GM04503 (cell line): ENCODE measurements around the gene DENND4C.

Experiments used
- DNase-seq: peaks from one replicate; pipeline ENCODE4 v3.0.0-alpha.2; 2012; ENCODE audit warnings: low read depth

The DENND4C gene

DNA sequence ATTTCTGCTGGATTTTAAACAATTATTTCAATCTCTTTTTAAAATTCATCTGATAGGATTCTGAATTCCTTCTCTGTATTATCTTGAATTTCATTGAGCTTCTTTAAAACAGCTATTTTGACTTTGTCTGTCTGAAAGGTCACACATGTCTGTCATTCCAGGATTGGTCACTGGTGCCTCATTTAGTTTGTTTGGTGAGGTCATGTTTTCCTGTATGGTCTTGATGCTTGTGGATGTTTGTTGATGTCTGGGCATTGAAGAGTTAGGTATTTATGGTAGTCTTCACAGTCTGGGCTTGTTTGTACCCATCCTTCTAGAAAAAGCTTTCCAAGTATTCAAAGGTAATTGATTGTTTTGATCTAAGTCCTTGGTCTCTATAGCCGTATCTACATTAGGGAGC, 39.1 kb downstream of the DENND4C start:
- DNase-seq, result no peak

DNA sequence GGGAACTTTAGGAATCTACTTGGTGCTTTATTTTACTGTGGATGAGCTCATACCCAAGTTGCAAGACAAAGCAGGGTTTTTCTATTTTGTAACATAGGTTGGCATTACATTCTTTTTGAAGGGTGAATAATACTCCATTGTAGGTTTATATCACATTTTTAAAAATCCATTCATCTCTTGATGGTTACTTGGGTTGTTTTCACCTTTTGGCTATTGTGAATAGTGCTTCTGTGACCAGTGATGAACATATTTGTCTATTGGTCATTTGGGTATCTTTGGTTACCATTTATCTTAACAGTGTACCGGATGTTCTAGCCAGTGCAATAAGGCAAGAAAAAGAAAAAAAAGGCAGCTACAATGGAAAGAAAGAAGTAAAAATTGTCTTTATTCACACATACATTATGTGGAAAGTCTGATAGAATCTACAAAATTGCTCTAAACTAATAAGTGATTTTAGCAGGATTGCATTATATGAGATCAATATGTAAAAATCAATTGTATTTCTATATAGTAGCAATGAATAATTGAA, 40.0 kb downstream of the DENND4C start:
- no peak for DNase-seq

DNA sequence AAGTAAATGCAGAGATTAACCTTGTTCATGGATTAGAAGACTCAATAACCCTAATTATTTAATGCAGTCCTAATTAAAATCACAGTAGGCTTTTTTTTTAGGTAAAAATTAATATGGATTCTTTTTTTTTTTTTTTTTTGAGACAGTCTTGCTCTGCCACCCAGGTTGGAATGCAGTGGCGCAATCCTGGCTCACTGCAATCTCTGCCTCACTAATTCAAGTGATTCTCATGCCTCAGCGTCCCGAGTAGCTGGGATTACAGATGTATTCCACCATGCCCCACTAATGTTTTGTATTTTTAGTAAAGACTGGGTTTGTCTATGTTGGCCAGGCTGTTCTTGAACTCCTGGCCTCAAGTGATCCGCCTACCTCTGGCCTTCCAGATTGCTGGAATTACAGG, 40.6 kb downstream of the DENND4C start:
- no peak for DNase-seq

DNA sequence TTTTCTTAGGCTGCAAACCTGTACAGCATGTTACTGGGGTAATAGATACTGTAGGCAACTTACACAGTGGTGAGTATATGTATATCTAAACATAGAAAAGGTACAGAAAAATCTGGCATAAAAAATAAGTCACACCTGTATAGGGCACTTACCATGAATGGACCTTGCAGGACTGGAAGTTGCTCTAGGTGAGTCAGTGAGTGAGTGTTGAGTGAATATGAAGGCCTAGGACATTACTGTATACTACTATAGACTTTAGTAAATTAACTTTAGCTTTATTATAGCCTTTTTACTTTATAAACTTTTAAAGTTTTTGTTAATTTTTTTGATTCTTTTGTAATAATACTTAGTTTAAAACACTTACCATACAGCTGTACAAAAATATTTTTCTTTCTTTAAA, 51.3 kb downstream of the DENND4C start:
- no peak for DNase-seq

DNA sequence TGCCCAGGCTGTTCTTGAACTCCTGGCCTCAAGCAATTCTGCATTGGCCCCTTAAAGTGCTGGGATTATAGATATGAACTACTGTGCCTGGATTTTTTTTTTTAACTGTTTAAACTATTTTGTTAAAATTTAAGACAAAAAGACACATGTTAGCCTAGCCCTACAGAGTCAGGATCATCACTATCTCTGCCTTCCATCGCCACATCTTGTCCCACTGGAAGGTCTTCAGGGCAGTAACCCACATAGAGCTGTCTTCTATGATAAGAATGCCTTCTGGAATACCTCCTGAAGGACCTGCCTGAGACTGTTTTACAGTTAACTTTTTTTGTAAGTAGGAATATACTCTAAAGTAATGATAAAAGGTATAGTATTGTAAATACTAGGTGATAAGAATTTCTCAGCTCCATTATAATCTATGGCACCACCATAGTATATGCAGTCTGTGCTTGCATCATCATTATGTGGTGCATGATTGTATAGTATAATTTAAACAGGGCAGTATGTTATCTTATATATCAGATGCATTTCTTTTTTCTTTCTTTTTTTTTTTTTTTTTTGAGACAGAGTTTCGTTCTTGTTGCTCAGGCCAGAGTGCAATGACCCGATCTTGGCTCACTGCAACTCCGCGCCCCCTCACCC, 52.7 kb downstream of the DENND4C start:
- no peak for DNase-seq

DNA sequence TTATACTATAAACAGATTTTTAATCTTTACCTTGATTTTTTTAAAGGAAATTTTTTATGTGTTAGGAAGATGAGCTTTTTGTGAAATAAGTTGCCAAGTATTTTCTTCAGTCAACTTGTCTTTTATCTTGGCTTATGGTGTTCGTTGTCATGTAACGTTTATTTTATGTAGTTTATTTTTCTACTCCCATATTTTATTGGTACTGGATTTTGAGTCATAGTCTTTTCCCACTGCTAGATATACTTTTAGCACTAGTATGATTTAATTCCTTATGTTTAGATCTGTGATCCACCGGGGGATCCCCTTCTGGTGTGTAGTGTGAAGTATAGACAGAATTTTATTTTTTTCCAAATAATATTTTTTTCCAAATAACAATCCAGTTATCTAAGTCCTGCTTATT, 54.2 kb downstream of the DENND4C start:
- no peak for DNase-seq

DNA sequence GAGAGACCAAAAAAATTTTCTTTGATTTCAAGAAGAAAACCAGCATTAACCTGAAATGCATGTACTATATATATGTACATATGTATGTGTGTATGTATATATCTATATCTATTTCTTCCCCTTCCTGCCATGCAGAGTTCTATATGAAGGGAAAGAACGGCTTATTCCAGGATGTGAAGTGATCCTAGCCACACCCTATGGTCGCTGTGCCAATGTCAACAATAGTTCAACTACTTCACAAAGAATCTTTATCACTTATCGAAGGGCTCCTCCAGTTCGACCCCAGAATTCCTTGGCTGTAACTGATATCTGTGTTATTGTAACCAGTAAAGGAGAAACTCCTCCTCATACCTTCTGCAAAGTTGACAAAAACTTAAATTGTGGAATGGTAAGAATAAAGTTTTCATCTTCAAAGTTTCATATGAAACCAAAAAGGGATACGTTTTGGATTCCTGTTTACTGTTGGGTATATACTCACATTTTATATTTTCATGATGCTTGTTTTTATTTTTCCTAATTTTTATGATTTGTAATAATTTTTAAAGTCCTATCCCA, 56.2 kb downstream of the DENND4C start:
- DNase-seq, result no peak

DNA sequence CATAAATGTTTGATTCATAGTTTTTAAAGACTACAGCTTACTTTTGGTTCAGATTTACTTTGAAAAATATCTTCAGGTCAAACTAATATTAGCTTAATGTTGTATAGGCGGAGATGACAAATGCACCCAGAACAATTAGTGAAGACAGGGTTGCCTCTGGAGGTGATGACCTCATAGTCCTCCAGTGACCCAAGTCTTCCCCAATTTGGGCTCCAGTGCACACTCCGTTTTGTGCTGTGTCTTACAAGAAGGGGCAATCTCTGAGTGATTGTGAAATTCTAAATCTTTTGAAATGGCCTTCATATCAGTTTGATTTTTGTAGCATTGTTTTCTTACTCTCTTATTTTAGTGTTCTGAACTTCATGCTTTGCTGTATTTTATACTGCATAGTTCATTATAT, 57.6 kb downstream of the DENND4C start:
- no peak for DNase-seq

DNA sequence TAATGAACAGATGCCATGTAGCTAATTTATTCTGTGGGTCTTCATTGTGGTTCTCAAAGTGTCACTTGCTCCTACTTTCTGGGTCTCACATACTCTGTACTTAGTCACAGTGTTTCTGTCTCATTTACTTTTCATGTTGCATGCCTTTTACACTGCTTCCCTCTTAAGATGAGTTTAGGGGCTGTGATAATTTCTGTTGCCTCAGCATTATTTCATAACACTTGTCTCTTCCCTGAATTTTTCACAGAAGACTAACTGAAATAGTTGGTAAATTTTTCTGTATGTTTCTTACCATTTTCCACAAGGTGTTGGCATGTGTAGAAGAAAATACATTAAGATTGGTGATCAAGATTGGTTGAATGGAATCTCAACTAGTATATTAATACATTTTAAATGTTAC, 59.6 kb downstream of the DENND4C start:
- DNase-seq, result no peak

DNA sequence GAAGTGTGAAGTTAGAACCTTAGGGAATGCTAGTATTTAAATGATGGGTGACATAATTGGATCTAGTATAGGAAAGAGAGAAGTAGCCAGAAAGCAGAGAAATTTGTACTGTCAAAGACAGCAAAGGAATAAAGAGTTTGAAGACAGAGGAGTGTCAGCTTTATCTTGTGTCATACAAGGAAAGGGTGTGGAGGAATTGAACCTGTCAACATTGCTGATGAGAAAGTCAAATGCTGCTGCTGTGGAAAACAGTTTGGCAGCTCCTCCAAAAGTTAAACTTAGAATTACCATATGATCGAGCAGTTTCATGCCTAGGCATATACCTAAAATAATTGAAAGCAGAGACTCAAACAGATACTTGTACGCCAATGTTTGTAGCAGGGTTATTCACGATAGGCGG, 63.7 kb downstream of the DENND4C start:
- DNase-seq, result no peak

DNA sequence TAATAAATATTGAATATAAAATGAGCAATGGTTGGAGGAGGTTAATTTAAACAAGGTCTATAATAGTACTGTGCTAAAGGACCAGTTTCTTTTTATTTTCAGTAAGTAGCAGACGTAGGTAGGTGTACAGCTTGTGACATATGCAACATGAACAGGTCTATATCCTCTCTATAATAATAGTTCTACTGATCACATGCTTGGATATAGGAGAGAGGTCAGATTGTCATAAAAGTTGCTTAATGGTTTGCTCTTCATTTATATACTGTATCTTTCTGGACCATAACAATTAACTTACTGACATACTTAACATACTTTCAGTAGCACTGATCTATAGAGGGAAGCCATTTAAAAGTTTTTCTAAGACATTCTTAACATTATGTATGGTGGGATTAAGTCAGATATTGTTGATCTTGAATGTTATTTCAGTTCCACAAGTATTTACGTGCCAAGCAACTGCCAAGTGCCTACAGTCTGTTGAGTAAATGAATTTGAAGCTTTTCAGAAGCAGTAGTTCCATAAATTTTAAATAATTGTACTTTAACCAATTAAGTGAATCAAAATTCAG, 68.0 kb downstream of the DENND4C start:
- no peak for DNase-seq

DNA sequence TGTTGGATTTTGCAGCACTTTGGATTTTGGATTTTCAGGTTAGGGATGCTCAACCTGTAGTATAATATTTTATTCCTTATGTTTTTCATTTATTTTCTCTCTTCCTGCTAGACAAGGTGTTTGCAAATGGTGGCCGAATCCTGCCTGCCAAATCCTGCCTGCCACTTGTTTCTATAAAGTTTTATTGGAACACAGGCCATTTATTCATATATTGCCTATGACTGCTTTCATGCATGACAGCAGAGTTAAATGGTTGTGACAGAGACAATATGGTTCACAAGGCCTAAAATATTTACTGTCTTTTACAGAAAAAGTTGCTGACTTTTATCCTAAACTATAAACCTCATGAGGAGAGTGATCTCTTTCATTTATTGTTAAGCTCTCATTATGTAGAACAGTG, 72.7 kb downstream of the DENND4C start:
- no peak for DNase-seq

DNA sequence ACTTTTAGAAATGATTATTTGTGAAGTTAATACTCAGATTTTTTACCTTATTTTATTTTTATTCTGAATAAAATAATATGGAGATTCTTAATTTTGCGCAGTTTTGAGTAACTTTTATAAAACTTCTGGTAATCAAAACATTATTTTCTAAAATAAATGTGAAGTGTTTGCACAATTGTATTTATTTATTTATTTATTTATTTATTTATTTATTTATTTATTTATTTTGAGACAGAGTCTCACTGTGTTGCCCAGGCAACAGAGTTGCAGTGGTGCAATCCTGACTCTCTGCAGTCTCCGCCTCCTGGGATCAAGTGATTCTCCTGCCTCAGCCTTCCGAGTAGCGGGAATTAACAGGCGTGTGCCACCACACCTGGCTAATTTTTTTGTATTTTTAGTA, 76.1 kb downstream of the DENND4C start:
- no peak for DNase-seq

DNA sequence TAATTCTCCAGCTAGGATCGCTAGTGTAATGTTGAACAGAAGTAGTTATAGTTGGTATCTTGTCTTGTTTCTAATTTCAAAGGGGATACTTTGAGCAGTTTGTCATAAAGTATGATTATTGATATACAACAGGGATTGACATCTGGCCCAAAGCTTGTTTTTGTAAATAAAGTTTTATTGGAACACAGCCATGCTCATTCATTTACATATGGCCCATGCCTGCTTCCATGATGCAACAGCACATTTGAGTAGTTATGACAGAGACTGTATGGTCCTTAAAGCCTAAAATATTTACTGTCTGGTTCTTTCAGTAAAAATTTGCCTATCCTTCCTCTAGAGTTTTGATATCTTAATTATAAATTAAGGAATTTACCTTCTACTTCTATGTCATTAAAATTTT, 79.8 kb downstream of the DENND4C start:
- DNase-seq, result no peak

DNA sequence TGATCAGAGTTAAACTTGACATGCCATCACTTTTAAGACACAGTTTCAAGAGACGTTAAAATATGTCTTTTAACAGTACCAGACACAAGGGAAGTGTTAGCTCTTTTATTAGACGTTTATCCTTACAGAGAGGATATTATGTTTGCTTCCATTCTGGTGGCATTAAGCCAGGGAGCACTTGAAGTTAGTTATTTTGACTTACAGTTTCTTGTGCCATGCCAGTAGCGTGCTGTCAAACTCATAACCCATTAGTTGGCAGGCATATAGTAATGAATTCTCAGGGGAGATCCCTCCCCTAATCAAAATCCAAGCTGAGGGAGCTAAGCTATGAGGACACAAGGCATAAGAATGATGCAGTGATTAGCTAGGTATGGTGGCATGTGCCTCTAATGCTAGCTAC, 83.1 kb downstream of the DENND4C start:
- no peak for DNase-seq

DNA sequence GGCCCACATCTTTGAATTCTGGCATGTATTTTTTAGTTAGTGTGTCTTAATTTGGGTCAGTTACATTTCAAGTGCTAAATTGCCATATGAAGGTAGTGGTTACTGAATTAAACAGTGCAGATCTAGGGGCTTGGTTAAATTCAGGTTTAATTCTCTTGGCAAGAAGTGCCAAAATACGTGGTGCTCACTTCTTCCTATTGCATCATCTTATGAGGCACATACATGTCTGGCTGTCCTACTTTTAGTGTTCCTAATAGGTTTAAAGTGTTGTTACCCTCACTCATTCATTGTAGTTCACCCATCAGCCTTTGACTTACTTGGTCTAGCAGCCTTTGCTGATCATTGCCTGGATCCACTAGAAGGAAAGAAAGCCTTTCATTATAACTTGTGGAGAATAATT, 90.0 kb downstream of the DENND4C start:
- DNase-seq, result no peak

DNA sequence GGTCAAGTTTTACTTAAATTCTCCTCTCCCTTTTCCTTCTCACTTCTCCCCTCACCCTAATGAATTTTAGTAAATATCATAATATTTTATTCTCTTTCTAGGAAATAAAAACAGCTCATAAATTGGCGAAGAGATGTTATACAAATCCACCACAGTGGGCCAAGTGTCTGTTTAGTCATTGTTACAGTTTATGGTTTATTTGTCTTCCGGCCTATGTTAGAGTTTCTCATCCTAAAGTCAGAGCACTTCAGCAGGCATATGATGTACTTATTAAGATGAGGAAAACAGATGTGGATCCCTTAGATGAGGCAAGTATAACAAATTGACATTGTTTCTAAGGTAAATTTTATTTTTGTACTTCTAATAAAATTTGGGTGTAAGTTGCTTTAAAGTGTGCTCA, 101.4 kb downstream of the DENND4C start:
- DNase-seq, result no peak

DNA sequence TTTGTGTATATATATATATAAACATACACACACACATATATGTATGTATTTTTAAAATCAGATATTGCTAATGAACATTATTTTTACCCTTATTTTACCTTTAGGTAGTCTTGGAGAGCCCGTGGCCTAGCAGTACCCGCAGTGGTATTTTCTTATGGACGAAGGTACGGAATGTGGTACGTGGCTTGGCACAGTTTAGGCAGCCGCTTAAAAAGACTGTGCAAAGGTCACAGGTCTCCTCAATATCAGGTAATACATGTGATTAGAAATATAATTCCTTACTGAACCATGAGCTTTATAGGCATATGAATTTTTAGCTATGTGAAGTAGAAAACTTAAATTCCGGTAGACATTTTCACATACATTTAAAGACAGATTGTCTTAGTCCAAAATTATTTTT, 105.7 kb downstream of the DENND4C start:
- DNase-seq, result no peak

DNA sequence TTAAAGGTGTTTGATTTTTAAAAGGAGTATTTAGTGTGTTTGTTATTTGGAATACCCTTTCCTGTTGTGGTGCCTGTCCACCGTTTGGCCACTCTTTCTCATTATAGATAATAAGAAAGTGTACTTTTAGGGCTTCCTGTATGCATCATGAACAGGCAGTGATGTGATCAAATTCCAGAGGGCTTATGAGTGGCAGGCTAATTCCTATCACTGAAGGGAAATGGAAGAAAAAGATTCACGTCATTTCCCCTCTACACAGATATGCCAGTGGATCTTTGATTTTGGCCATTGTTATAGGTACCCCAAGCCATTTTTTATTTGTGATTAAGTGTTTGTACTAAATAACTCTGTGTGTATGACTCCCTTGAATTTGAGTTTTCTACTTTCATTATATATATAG, 112.5 kb downstream of the DENND4C start:
- no peak for DNase-seq

DNA sequence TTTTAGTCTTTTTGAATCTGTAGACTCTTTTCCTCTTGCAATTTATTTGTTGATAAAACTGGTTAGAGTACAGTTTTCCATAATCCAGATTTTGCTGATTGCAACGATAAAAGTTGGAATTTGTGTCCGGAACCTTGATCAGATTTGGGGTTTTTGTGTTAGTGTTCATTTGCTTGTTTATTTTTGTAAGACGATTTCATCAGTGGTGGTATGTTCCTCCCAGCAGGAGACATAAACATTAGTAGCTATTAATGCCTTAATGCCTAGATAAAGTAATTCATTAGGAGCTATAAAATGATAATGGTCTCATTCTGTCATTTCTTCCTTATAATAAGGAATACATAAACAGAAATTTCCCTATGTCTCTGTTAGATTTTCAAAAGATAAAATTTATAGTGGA, 128.2 kb downstream of the DENND4C start:
- no peak for DNase-seq

DNA sequence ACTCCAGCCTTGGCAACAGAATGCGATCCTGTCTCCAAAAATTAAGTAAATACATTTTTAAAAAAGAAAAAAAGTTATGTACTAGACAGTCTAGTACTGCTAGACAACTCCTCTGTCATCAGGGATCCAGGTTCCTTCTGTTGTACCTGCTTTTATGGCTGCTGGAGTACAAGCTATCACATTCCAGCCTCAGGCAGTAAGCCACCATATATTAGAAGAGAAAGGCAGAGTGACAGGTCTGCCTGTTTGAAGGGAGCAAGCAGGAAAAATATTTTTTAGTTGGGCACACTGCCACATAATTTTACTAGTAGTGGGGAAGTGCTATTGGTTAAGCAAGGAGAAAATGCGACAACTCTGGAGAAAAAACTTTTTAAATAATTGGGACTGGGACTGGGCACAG, 138.6 kb downstream of the DENND4C start:
- no peak for DNase-seq

DNA sequence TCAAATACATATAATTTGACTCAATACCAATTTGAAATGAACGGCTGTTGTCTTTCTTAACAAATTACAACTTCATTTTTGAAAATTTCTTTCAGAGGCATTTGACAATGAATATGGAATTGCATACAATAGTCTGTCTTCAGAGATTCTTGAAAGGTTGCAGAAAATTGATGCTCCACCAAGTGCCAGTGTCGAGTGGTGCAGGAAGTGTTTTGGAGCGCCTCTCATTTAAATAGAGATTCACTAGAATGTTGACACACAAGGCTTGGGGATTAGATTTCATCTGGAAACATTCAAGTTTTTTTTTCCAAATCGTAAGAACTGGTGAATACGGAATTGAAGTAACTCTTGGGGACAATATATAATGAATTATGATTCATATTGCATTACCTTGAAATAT, 141.4 kb downstream of the DENND4C start:
- no peak for DNase-seq

DNA sequence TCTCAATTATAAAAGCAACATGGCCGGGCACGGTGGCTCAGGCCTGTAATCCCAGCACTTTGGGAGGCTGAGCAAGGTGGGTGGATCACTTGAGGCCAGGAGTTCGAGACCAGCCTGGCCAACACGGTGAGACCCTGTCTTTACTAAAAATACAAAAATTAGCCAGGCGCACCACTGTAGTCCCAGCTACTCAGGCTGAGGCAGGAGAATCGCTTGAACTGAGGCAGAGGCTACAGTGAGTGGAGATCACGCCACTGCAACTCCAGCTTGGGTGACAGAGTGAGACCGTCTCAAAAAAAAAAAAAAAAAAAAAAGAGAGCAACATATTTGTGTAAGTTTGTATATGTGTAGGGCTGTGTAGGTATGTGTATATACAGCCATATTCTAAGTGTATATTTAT, 142.1 kb downstream of the DENND4C start:
- no peak for DNase-seq

DNA sequence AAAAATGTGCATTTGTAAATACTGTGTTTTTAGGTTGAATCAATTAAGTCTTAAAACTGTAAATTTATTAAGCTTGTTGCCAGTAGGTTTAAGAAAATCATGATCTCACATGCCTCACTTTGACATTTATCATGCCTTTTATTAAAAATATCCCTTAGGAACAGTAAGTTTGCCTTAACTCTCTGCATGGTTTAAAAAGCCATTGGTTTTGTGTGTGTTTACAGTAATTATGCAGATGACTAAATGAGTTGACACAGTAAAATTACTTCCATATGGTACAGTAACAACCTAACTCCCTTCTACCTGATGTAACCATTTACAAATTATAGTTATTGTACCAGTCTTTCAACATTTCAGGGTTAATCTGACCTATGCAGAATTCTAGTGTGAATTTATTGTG, 143.0 kb downstream of the DENND4C start:
- no peak for DNase-seq
